Fibroblast of lung (primary cell): Measurements from ENCODE around the gene NOX4. TPM values are rescaled to one million over a fixed set of nuclear protein-coding genes. Genes with fewer than 3 reads are reported as not detected.
"Not testable (repeated sequence)": the region's sequence is repeated elsewhere in the genome, so short reads cannot be mapped to it uniquely, and the experiment has no call there.

Experiments
- DNase-seq, 2 donors: peaks; one replicate each; pipeline versions ENCODE4 v3.0.0 to v3.0.0-alpha.2; 2010; ENCODE audit warnings: low read depth in 2 of 2
- H2AFZ ChIP-seq: 2 replicates; pipeline ENCODE4 v1.5.1; 2012; ENCODE audit warnings: low read length, control low read depth, inconsistent platforms
- H3K27ac ChIP-seq: 2 replicates; pipeline ENCODE4 v1.5.1; 2011; ENCODE audit warnings: low read length, control low read depth; ENCODE audit not compliant: insufficient read depth
- H3K27me3 ChIP-seq: 2 replicates; pipeline ENCODE4 v1.5.1; 2011; ENCODE audit warnings: mild to moderate bottlenecking, low read length; ENCODE audit not compliant: control insufficient read depth, insufficient read depth
- H3K36me3 ChIP-seq: 2 replicates; pipeline ENCODE4 v1.5.1; 2011; ENCODE audit warnings: low read length; ENCODE audit not compliant: control insufficient read depth, insufficient read depth
- H3K4me1 ChIP-seq: 2 replicates; pipeline ENCODE4 v1.5.1; 2011; ENCODE audit warnings: low read length; ENCODE audit not compliant: control insufficient read depth, insufficient read depth; ENCODE audit errors: extremely low read depth
- H3K4me2 ChIP-seq: 2 replicates; pipeline ENCODE4 v1.5.1; 2011; ENCODE audit warnings: low read length, control low read depth; ENCODE audit not compliant: insufficient read depth; ENCODE audit errors: extremely low read depth
- H3K4me3 ChIP-seq, 4 experiments: fragments of 200-600 bp in 1 of 4; sonication (generic) in 1 of 4; replicated peaks in 1 of 4; 2 replicates each; pipeline ENCODE4 v1.5.1; 2011 to 2016; ENCODE audit warnings: low read length in 4 of 4, low read depth in 3 of 4, mild to moderate bottlenecking in 3 of 4, control low read depth in 2 of 4, inconsistent platforms in 1 of 4, mixed read lengths in 1 of 4; ENCODE audit not compliant: insufficient read depth in 1 of 4; ENCODE audit errors: control extremely low read depth in 1 of 4
- H3K79me2 ChIP-seq: 2 replicates; pipeline ENCODE4 v1.5.1; 2012; ENCODE audit warnings: mild to moderate bottlenecking, low read length, inconsistent platforms; ENCODE audit not compliant: control insufficient read depth, insufficient read depth
- H3K9ac ChIP-seq: 2 replicates; pipeline ENCODE4 v1.5.1; 2011; ENCODE audit warnings: mild to moderate bottlenecking, low read length, control low read depth; ENCODE audit not compliant: insufficient read depth
- H3K9me3 ChIP-seq: 2 replicates; pipeline ENCODE4 v1.5.1; 2012; ENCODE audit warnings: low read depth, low read length; ENCODE audit not compliant: control insufficient read depth, insufficient read depth
- H4K20me1 ChIP-seq: 2 replicates; pipeline ENCODE4 v1.5.1; 2011; ENCODE audit warnings: low read length; ENCODE audit not compliant: control insufficient read depth, insufficient read depth; ENCODE audit errors: extremely low read depth
- EZH2 ChIP-seq: IDR thresholded peaks from 2 replicates; pipeline ENCODE4 v1.5.1; 2012; ENCODE audit warnings: low read length, control low read depth, mild to moderate bottlenecking; ENCODE audit errors: missing control alignments
- polyA plus RNA-seq, 2 donors: library from polyadenylated mRNA; depleted of rRNA in 1 of 2; stranded (reverse) in 1 of 2; unstranded in 1 of 2; fragments of >200 nt; gene quantifications; 2 replicates each; pipeline ENCODE4 v1.2.1, GENCODE V29; 2011 to 2012; ENCODE audit warnings: missing spikeins in 1 of 2
- total RNA-seq: library from RNA; depleted of rRNA; stranded (reverse); fragments of >200 nt; gene quantifications from 2 replicates; pipeline ENCODE4 v1.2.1, GENCODE V29; 2014
- TF ChIP-seq, protein P1 (sequence below), 2 donors: IDR thresholded peaks in 1 of 2; conservative IDR thresholded peaks in 1 of 2; 1 replicate in 1 of 2; 2 replicates in 1 of 2; pipeline ENCODE4 v1.5.1; 2011 to 2012; ENCODE audit warnings: low read length in 2 of 2, control low read depth in 1 of 2, inconsistent platforms in 1 of 2, low read depth in 1 of 2, mild to moderate bottlenecking in 1 of 2

NOX4 gene
- total and polyA plus RNA-seq, 2 donors (not counting 1 experiment from before 2014, with no cell fraction given): 0.49 to 0.50 TPM

DNA sequence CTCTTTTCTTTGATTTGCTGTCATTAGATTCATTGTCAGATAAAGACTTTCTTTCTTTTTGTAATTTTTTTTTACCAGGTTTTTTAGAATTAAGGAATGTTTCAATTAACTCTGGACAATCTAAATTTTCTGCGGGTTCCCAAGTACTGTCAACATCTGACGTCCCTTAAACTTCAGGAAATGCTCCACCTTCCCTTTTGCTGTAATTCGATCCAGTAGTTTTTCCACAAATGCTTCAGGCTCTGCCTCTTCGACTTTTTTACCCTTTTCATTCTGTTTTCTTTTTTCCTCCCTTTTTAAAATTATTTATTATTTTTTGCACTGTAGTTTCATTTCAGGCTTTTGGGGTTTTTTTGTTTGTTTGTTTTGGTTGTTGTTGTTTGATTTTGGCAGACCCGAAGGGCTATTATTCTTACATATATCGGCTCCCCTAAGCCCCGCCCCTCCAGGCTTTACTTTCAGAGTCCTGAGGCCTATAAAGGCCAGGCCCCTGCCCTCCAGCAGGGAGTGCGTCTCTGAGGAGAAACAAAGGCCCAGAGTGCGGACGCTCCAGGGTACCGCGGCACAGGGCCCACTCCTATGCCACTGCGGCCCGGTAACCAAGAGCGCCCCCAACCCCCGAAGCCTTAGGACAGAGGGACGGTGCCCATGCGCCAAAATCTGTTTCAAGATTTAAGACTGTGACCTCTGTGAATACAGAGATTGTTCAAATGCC, 197.1 kb downstream of the NOX4 start:
- Histone ChIP-seq H3K27ac (no peak overlapping the region), H3K79me2 (no peaks in the 10 kb centered on the region), H3K4me2 (peak overlapping the region; percentile 44), H3K9me3 (no peaks in the 10 kb centered on the region), H2AFZ (peak overlapping the region; percentile 23), H3K4me3 (peak overlapping the region in 2 of 4 experiments; percentile 36 to 65), H3K9ac (no peak overlapping the region), H3K4me1 (no peaks in the 10 kb centered on the region), H4K20me1 (no peaks in the 10 kb centered on the region), H3K36me3 (no peaks in the 10 kb centered on the region), H3K27me3 (no peaks in the 10 kb centered on the region)
- TF ChIP-seq, protein P1, sequence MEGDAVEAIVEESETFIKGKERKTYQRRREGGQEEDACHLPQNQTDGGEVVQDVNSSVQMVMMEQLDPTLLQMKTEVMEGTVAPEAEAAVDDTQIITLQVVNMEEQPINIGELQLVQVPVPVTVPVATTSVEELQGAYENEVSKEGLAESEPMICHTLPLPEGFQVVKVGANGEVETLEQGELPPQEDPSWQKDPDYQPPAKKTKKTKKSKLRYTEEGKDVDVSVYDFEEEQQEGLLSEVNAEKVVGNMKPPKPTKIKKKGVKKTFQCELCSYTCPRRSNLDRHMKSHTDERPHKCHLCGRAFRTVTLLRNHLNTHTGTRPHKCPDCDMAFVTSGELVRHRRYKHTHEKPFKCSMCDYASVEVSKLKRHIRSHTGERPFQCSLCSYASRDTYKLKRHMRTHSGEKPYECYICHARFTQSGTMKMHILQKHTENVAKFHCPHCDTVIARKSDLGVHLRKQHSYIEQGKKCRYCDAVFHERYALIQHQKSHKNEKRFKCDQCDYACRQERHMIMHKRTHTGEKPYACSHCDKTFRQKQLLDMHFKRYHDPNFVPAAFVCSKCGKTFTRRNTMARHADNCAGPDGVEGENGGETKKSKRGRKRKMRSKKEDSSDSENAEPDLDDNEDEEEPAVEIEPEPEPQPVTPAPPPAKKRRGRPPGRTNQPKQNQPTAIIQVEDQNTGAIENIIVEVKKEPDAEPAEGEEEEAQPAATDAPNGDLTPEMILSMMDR (conservative IDR thresholded peaks at IDR 0.05 in 1 of 2, IDR thresholded peaks at IDR 0.05 in 1 of 2; ENCODE audit: low read depth in 1 of 2, low read length in 2 of 2): no peak
- TF ChIP-seq EZH2: no peak
- DNase-seq: peak; percentile 35

DNA sequence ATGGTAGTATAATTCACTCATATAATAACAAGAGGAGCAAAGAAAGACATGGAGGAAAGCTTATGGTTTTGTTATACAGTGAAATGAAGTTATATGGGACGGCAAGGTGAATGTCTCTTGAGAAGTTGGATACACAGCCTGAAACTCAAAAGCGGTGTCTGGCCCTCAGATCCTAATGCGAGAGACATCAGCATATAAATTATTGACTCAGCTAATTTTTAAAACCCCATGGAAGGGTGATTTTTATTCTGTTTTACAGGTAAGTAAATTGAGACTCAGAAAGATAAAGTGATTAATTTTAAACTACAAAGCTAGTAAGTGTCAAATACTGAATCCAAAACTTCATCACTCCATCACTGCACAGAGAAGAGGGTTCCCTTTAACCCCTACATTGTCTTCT, 203.2 kb downstream of the NOX4 start:
- H3K4me2 ChIP-seq, H3K4me1 ChIP-seq, DNase-seq, H3K27ac ChIP-seq, H3K36me3 ChIP-seq, H3K9ac ChIP-seq, H3K4me3 ChIP-seq, H2AFZ ChIP-seq, H3K9me3 ChIP-seq, H3K27me3 ChIP-seq, H3K79me2 ChIP-seq, H4K20me1 ChIP-seq: not testable (repeated sequence)

DNA sequence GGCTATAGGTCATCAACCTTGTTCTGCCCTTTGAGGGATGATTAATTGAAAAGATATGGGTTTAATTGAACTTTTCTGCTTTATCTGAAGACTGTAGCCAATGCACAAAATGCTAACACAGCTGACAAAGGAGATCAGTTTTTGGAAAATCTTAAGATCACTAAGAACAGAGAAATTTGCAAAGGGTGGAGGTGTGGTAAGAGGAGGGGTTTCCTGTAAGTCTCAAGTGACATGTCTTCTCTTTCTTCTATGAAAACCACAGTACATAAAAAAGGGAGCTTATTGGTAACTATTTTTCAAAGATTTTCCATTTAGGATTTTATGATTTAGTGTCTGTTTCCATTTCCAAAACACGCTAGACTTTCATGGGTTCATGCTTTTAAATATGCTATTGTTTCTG, 204.6 kb downstream of the NOX4 start:
- not testable (repeated sequence) for DNase-seq, H3K4me1 ChIP-seq, H4K20me1 ChIP-seq, H3K27ac ChIP-seq, H3K4me3 ChIP-seq, H3K79me2 ChIP-seq, H2AFZ ChIP-seq, H3K36me3 ChIP-seq, H3K27me3 ChIP-seq, H3K9ac ChIP-seq, H3K4me2 ChIP-seq, H3K9me3 ChIP-seq

DNA sequence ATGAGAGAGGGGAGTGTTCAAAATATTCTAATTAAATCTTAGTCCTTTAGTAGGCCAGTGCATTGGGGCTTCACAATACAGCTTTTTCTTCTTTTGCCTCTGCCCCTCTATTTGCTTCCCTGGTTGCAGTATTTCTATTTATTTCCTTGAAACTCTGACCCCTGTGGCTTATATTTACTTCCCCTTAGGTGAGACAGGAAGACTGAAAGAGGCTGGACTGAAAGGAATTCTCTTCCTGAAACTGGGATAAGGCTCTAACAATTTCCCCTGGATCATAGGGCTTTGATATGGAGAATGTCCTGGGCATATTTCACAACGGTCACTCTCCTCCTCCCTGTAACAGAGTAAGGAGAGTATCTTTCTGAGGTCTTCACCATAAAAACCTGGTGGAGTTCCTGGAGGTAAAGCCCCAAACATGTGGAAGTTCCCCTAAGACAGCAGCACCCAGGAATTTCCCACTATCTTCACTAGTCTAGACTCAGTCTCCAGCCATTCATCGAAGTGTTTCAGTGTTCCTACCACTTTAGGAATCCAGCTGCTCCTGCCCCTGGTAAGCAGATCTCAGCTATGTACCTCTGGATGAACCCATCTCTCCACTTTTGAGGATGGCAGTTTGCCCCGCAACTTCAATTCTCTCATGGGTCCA, 210.0 kb downstream of the NOX4 start:
- DNase-seq, H3K27ac ChIP-seq, H3K27me3 ChIP-seq, H3K36me3 ChIP-seq, H3K9me3 ChIP-seq, H3K4me3 ChIP-seq, H3K79me2 ChIP-seq, H3K4me2 ChIP-seq, H2AFZ ChIP-seq, H4K20me1 ChIP-seq, H3K4me1 ChIP-seq, H3K9ac ChIP-seq: not testable (repeated sequence)
